Activated CD8-positive, alpha-beta memory T cell treated with anti-CD3 and anti-CD28 coated beads for 36 hours (primary cell): ENCODE results near the gene SHISA6. TPM values are rescaled to one million over a fixed set of nuclear protein-coding genes. Genes with fewer than 3 reads are reported as not detected.

Experiments used
- CTCF ChIA-PET: fragments of 350-600 bp; sonication (Branson Sonifier 250); formaldehyde crosslinking; loops from one replicate; lab custom pipeline; 2021; ENCODE audit warnings: antibody characterized with exemption; lab: Charles Lee
- POLR2A ChIA-PET: fragments of 350-600 bp; sonication (Branson Sonifier 250); formaldehyde crosslinking; loops from one replicate; lab custom pipeline; 2021; ENCODE audit warnings: antibody characterized with exemption; lab: Charles Lee
- total RNA-seq, 2 experiments: library from RNA; stranded (reverse); gene quantifications; one replicate each; pipeline ENCODE4 v1.2.3, GENCODE V29; 2021

Gene SHISA6
- total RNA-seq, 2 experiments from 2014 or later = not detected

- ChIA-PET CTCF (no interaction called here), POLR2A (no interaction called here)
Measured at GRCh38 chr17:11391134-11391533, 150.1 kb downstream of the SHISA6 start.

GRCh38 chr17:11404431-11405276 is 163.6 kb downstream of the SHISA6 start:
- ChIA-PET CTCF (no interaction called here), POLR2A (no interaction called here)

GRCh38 chr17:11406716-11407115 is 165.7 kb downstream of the SHISA6 start:
- ChIA-PET POLR2A (no interaction called here), CTCF (no interaction called here)

GRCh38 chr17:11412654-11413053 is 171.6 kb downstream of the SHISA6 start:
- ChIA-PET CTCF (no interaction called here), POLR2A (no interaction called here)

GRCh38 chr17:11418342-11418741 is 177.3 kb downstream of the SHISA6 start:
- ChIA-PET CTCF (no interaction called here), POLR2A (no interaction called here)

GRCh38 chr17:11430751-11431150 is 189.7 kb downstream of the SHISA6 start:
- ChIA-PET CTCF (no interaction called here), POLR2A (no interaction called here)

GRCh38 chr17:11438673-11439072 is 197.7 kb downstream of the SHISA6 start:
- ChIA-PET CTCF (no interaction called here), POLR2A (no interaction called here)

GRCh38 chr17:11441004-11441403 is 200.0 kb downstream of the SHISA6 start:
- ChIA-PET CTCF (no interaction called here), POLR2A (no interaction called here)

GRCh38 chr17:11446316-11446715 is 205.3 kb downstream of the SHISA6 start:
- CTCF ChIA-PET = no interaction called here
- POLR2A ChIA-PET = no interaction called here

- ChIA-PET POLR2A (no interaction called here), CTCF (no interaction called here)
Measured at GRCh38 chr17:11454096-11454495, 213.1 kb downstream of the SHISA6 start.

- CTCF ChIA-PET = no interaction called here
- POLR2A ChIA-PET = no interaction called here
Measured at GRCh38 chr17:11458279-11458678, 217.3 kb downstream of the SHISA6 start.

- ChIA-PET CTCF (no interaction called here), POLR2A (no interaction called here)
Measured at GRCh38 chr17:11459861-11460331, 218.9 kb downstream of the SHISA6 start.

- POLR2A ChIA-PET = no interaction called here
- CTCF ChIA-PET = interaction anchor here (0.7 kb wide), 1 partner anchor 13 kb away, joined by 4 read pairs; no protein-coding TSS in a partner anchor
Measured at GRCh38 chr17:11461993-11462548, 221.1 kb downstream of the SHISA6 start.

- ChIA-PET CTCF (interaction anchor here (0.5 kb wide), 1 partner anchor 473 kb away, joined by 4 read pairs; no protein-coding TSS in a partner anchor), POLR2A (no interaction called here)
Measured at GRCh38 chr17:11467639-11468038, 226.6 kb downstream of the SHISA6 start.

GRCh38 chr17:11485336-11486100 is 244.5 kb downstream of the SHISA6 start:
- POLR2A ChIA-PET = no interaction called here

GRCh38 chr17:11486101-11486867 is 245.3 kb downstream of the SHISA6 start:
- CTCF ChIA-PET = no interaction called here
- POLR2A ChIA-PET = no interaction called here

More at GRCh38 chr17:11485336-11486100, 244.5 kb downstream of the SHISA6 start:
- CTCF ChIA-PET = no interaction called here

- CTCF ChIA-PET = no interaction called here
- POLR2A ChIA-PET = no interaction called here
Measured at GRCh38 chr17:11486868-11487310, 245.9 kb downstream of the SHISA6 start.

- CTCF ChIA-PET = no interaction called here
Measured at GRCh38 chr17:11487469-11487868, 246.5 kb downstream of the SHISA6 start.

GRCh38 chr17:11488407-11488806 is 247.4 kb downstream of the SHISA6 start:
- POLR2A ChIA-PET = no interaction called here
- CTCF ChIA-PET = no interaction called here

More at GRCh38 chr17:11487469-11487868, 246.5 kb downstream of the SHISA6 start:
- POLR2A ChIA-PET = no interaction called here
